HL-60/S4 (cell line): Measurements from ENCODE around the gene BLID.

Experiments
- in situ Hi-C: fragments of 300-500 bp; cut with MboI; formaldehyde crosslinking; loops from 2 replicates; pipeline ENCODE4 v1.14.3; 2022; ENCODE audit warnings: low sequenced_read_pairs

BLID gene

DNA sequence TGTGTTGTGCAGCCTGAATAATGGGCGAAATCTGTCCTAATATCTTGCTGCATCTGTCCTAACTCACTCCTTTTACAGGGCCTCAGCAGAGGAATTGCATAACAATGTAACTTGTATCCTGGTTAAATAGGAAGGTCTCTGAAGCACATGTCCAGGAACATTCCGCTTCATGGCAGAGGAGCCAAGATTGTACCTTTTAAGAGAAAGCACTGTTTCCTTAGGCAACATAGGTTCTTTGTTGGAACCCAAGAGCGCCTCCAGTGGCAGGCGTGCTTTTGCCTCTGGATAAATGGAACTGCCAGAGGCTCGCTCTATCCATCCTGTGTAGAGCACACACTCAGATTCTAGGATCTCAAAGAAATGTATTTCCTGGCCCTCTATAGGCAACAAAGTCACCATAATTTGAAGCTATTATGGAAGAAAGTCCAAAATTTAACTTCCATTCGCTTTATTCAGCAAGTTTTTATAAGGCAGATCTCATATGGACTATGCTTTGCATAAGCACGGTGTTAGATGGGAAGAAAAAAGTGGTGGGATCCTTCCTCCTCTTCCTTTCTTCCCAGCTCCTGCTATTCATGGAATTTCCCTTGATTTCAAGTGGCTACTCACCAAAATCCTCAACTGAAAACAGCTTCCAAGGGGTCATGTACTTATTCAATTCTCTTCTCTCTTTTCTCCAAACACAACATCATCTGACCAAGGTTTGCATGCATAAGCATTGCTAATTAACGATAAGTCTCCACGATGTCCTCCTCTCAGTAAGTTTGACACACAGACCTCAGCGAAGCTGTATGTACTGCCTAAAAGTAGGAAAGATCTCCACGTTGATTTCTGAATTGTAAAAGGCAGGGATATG is at the start of gene BLID:
BLID (minus strand) TSS at position 692 of the 856 bp plus-strand sequence; CDS start at position 399, 293 bp downstream.
- in situ Hi-C loops, result no loop called here

GRCh38 chr11:122163053-122163819 is 47.2 kb upstream of the BLID start:
- in situ Hi-C loops, result no loop called here

- in situ Hi-C loops, result no loop called here
These were observed 46.1 kb upstream of the BLID start for GRCh38 chr11:122162095-122162494.

DNA sequence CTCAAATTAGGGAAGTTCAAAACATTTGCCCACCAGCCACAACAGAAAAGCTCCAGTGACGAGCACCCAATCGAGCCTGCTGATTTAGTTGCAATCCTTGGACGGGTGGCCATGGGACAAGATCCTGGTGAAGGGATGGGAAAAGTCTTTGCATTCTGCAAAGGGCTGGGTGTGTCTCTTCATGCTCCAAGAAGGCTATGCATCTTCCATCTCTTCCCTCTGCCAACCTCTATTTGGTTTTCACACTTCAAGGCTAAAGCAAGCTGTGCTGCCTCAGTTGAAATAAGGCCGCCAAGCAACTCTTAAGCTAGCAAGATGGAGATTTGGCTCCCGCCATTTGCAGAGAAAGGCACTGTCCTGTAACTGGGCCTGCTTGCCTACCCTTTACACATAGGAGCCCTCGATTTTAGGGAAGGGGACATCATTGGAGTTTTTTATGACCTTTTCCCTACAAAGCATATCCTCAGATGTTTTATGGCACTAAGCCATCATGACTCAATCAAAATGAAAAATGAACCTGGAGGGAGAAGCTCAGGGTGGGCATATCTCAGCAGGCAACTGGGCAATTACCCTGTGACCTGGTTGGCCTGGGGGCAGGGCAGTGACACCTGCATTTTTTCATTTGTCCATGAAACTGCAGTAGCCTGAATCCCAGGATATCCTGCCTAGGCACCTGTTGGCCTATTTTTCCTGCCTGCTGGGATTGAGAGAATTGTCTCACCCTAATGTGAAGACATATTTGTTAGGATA is 45.0 kb upstream of the BLID start:
- in situ Hi-C loops, result no loop called here

DNA sequence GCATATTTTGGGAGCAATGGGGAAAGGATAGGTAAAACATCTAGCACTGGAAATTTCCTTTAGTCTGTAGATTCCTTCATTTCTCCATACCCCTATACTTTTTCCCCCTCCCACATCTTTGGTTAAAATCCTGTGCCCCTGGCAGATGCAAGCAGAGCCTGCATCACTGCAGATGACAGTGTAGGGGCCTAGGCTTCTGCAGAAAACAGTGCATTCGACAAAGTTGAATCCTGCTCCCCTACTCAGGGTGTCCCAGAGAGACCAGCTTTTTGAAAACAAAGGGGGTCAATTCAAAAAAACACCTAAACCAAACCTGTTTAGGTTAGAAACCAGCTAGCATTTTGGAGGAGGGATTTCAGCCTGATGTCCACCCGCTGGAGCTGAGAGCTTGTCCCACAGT is 43.8 kb upstream of the BLID start:
- in situ Hi-C loops, result no loop called here

GRCh38 chr11:122159173-122159721 is 43.2 kb upstream of the BLID start:
- in situ Hi-C loops, result no loop called here

DNA sequence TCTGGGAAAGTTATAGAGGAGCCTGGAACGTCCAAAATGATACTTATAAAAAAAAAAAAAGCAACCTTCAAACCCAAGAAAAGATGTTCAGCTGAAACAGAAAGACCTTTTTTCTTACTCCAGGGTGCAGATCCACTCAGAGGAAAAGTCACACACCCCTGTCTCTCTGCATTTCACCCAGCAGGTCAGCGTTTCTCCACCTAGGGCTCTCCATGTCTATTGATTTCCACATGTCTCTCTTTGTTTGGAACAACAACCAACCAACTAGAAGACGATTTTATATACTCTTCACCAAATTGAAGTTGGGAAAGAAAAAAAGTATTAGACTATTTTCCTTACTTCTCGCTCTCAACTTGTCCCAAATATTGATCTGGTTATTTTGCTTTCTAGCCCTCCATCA is 42.2 kb upstream of the BLID start:
- in situ Hi-C loops, result no loop called here

- in situ Hi-C loops, result no loop called here
These were observed 41.7 kb upstream of the BLID start for GRCh38 chr11:122157653-122158161.

DNA sequence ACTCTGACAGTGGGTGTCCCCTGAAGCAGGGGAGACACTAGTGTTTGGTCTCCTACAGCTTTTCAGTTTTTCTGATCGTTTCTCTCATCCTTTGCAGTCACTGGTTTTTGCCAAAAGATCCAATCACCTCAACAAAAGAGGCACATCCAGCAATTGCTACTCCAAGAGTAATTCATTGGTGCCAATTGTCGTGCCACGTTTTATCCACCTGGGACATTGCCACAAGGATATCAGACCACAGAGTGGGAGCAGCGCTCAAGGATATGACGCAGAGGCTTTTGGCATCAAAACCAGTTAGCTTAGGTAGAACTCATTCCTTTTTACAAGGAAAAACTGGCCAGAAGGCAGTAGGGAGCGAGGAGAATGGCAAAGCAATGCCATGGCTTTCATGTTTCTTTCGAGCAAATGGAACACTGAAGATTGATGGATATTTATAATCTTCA is 40.9 kb upstream of the BLID start:
- in situ Hi-C loops, result no loop called here

GRCh38 chr11:122155765-122156527 is 39.9 kb upstream of the BLID start:
- in situ Hi-C loops, result no loop called here

GRCh38 chr11:122154994-122155393 is 39.0 kb upstream of the BLID start:
- in situ Hi-C loops, result no loop called here

GRCh38 chr11:122154227-122154626 is 38.2 kb upstream of the BLID start:
- in situ Hi-C loops, result no loop called here

- in situ Hi-C loops, result no loop called here
These were observed 37.7 kb upstream of the BLID start for GRCh38 chr11:122153746-122154145.

GRCh38 chr11:122150216-122151124 is 34.5 kb upstream of the BLID start:
- in situ Hi-C loops, result no loop called here

- in situ Hi-C loops, result no loop called here
These were observed 33.2 kb upstream of the BLID start for GRCh38 chr11:122149202-122149601.

- in situ Hi-C loops, result no loop called here
These were observed 30.5 kb upstream of the BLID start for GRCh38 chr11:122146475-122146874.

- in situ Hi-C loops, result no loop called here
These were observed 29.8 kb upstream of the BLID start for GRCh38 chr11:122145715-122146274.

DNA sequence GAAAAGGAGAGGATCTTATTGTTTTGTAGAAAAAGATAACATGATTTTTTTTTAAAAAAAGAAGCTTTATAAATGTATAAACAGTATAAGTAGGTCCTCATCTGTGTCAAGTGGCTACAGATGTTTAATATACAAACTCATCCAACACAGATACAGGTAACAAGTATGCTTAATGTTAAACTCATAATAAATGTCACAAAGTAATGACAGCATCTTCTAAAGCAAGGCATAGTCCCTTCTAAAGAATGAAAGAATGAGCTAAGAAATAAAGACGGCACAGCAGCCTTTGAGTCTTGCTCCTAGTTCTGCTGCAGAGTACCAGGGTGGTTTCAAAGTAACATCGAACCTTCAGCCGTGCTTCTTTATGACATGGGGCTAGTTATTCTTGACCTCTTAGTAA is 28.7 kb upstream of the BLID start:
- in situ Hi-C loops, result no loop called here

DNA sequence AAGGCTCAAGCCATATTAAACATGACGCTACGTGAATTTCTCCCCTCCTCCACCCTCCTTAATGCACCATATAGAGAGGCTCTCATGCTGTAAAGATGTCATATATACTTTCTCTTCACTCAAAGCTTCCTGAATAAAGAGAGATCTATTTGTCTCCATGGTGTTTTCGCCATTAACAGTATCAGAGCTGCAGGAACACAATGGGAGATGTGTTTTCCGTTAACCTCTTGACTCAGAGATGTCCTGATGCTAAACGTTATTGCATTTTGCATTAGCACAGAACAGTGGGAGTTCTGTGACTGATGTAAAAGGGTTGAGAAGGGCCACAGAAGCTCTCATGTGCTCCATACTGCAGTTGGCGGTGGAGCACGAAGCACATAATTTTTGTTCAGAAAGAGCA is 25.7 kb upstream of the BLID start:
- in situ Hi-C loops, result no loop called here
